Ammon's horn (tissue), 1 donor: ENCODE data around the gene MYH9.

Source experiments
- DNase-seq: peaks from one replicate; pipeline ENCODE4 v3.0.0-alpha.2; 2016; ENCODE audit warnings: low spot score

MYH9 gene

GRCh38 chr22:36386351-36386899 lies 1.3 kb downstream of the MYH9 start:
- DNase-seq = no peak

GRCh38 chr22:36385491-36386350 lies 2.0 kb downstream of the MYH9 start:
- DNase-seq = no peak

GRCh38 chr22:36384766-36385481 lies 2.8 kb downstream of the MYH9 start:
- DNase-seq = peak; percentile 47

GRCh38 chr22:36383110-36383581 lies 4.6 kb downstream of the MYH9 start:
- DNase-seq = no peak

GRCh38 chr22:36381513-36382128 lies 6.1 kb downstream of the MYH9 start:
- DNase-seq = no peak

- no peak for DNase-seq
Measured at GRCh38 chr22:36379593-36380361, 8.0 kb downstream of the MYH9 start.

- DNase-seq = no peak
Measured at GRCh38 chr22:36378869-36379217, 8.9 kb downstream of the MYH9 start.

GRCh38 chr22:36378080-36378868 lies 9.5 kb downstream of the MYH9 start:
- DNase-seq = no peak

GRCh38 chr22:36377022-36377631 lies 10.6 kb downstream of the MYH9 start:
- DNase-seq = no peak

GRCh38 chr22:36376265-36376664 lies 11.5 kb downstream of the MYH9 start:
- no peak for DNase-seq

GRCh38 chr22:36375071-36375980 lies 12.4 kb downstream of the MYH9 start:
- DNase-seq = no peak

GRCh38 chr22:36374603-36375024 lies 13.2 kb downstream of the MYH9 start:
- no peak for DNase-seq

- DNase-seq = no peak
Measured at GRCh38 chr22:36373258-36373579, 14.5 kb downstream of the MYH9 start.

- DNase-seq = no peak
Measured at GRCh38 chr22:36371920-36372319, 15.8 kb downstream of the MYH9 start.

GRCh38 chr22:36369922-36370791 lies 17.6 kb downstream of the MYH9 start:
- peak; percentile 48 for DNase-seq

- DNase-seq = peak; percentile 55
Measured at GRCh38 chr22:36369004-36369921, 18.5 kb downstream of the MYH9 start.

- DNase-seq = no peak
Measured at GRCh38 chr22:36368359-36368983, 19.3 kb downstream of the MYH9 start.
